DOHH2 (cell line): ENCODE results near the gene SLC39A11.

Experiments
- EZH2phosphoT487 ChIP-seq: fragments of 200-600 bp; sonication (generic); IDR thresholded peaks from 2 replicates; pipeline ENCODE4 v1.6.1; 2017; ENCODE audit warnings: borderline replicate concordance, mild to moderate bottlenecking, antibody characterized with exemption, low read length, moderate library complexity, mixed read lengths
- TF ChIP-seq, protein P1 (sequence below): fragments of 200-600 bp; sonication (generic); IDR thresholded peaks from one replicate; pipeline ENCODE4 v1.5.1; 2014; ENCODE audit warnings: antibody characterized with exemption, mild to moderate bottlenecking, low read depth, low read length; ENCODE audit not compliant: poor library complexity, severe bottlenecking

DNA sequence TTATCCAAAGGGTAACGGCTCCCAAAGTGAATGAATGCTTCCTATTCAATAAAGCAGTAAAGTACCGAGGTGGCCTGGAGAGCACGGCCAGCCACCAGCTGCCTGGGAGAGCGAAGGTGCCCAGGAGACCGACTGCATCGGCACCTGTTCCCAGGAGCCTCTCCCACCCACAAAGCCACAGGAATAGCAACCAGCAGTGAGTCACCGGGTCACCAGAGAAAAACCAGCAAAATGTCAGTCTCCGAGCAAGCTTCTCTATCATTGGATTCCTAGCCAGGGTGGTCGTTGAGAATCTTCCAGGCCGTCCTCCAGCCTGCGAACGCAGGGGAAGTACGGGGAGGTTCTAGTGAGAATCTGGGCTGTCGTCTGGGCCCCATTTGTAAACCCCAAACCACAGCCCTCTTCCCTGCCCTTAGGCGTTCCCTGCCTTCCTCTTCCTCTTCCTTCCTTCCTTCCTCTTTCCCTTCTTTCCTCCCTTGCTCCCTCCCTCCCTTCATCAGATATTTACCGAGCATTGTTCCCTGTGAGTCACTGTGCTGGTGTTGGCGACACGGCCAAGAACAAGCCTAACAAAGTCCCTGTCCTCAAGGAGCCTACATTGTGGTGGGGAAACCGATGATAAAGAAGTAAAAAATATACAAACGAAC is 114.6 kb downstream of the SLC39A11 start:
- TF ChIP-seq, protein P1, sequence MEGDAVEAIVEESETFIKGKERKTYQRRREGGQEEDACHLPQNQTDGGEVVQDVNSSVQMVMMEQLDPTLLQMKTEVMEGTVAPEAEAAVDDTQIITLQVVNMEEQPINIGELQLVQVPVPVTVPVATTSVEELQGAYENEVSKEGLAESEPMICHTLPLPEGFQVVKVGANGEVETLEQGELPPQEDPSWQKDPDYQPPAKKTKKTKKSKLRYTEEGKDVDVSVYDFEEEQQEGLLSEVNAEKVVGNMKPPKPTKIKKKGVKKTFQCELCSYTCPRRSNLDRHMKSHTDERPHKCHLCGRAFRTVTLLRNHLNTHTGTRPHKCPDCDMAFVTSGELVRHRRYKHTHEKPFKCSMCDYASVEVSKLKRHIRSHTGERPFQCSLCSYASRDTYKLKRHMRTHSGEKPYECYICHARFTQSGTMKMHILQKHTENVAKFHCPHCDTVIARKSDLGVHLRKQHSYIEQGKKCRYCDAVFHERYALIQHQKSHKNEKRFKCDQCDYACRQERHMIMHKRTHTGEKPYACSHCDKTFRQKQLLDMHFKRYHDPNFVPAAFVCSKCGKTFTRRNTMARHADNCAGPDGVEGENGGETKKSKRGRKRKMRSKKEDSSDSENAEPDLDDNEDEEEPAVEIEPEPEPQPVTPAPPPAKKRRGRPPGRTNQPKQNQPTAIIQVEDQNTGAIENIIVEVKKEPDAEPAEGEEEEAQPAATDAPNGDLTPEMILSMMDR, result no peak
- no peak for TF ChIP-seq EZH2phosphoT487
